A549 treated with AZD2906 at 1 μM for 4 hours (cell line): Measurements from ENCODE around the gene INSR. TPM values are rescaled to one million over a fixed set of nuclear protein-coding genes. Genes with fewer than 3 reads are reported as not detected.

Experiments used
- total RNA-seq: library from RNA; stranded (reverse); fragments of 200-300 nt; extraction: Qiagen RNA extraction; gene quantifications from 5 replicates; pipeline ENCODE4 v1.2.3, GENCODE V29; 2022

Gene INSR
- total RNA-seq = 2.3 to 4.1 TPM (median 3.5 TPM) in 5 replicates

DNA sequence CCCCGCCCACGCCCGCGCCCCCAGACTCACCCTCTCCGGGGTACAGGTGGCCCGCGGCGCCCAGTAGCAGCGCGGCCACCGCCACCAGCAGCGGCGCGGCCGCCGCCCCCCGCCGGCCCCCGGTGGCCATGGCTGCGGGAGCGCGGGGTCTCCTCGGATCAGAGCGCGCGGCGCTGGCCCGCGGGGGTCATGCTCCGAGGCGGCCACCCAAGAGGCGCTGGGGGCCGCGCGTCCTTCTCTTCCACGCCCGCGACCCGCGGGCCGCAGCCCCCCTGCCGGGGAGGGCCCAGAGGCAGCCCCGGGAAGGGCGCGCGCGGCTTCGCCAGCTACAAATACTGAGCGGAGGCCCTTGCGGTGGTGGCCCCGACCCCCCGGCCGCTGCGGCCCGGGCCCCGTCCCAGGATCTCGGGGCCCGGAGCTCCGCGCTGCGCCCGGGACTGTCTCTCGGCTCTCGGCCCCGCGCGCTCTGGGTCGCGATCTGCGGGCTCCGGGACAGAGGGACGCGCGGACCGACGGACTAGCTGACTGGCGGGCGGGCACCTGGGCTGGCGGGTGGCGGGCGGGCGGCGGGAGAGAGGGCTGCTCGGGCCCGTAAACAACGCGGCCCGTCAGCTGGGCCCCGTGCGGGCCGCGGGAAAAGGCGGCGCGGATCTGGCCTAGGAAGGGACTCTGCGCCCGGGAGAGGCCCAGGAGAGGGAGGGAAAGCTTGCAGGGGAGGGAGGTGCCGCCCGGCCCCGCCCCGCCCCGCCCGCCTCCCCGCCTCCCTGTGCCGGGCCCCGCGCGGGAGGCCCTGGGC lies at the start of gene INSR:
TSS of gene INSR (minus strand) at position 653 of the 796 bp plus-strand sequence. CDS start at position 130, 523 bp downstream.

DNA sequence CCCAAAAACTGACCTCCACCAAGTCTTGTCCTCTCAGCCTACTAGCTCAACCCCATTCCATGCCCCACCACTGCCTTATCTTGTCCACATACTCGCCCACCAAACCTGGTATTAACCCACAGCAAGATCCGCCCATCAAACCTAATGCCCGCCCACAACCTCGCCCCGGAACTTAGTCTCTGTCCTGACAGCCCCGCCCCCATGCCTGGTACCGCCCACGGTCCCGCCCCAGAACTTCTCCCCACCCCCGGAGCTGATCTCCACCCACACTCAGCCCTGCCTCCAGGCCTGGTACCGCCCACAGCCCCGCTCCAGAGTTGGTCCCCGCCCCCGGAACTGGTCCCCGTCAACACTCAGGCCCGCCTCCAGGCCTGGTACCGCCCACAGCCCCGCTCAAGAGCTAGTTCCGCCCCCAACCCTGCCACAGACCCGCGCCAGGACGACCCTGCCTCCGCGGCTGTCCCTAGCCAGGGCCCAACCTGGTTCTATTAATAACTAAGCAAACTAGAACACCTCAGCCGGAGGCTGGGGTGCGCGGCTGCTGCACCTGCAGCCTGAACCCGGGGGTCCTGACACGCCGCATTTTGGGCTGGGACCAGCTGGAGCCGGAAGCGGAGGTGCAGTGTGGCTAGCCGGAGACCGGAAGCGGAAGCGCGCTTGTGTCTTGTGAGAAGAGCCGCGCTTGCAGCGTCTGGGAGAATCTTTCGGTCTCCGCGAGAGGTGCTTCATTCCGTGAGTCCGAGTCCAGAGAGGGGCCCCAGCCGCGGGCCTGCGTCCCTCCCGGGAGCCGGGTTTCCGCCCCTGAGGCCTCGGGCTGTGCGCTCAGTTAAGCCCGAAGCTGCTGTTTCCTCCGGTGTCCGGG lies 224.9 kb downstream of the INSR start, which contains the start of gene ZNF557:
TSS of gene ZNF557 (plus strand) at position 662 of the 862 bp plus-strand sequence. CDS start 5,372 bp downstream, outside the sequence.

Other genes starting within 250 kb of the INSR start
- gene MBD3L2, start 245.1 kb downstream of the INSR start, total RNA-seq = not detected in 5 replicates
- gene MBD3L3, start 235.7 kb downstream of the INSR start, total RNA-seq = not detected in 5 replicates
- 2.4 to 2.9 TPM (median 2.8 TPM) in 5 replicates for gene ZNF557, start 224.7 kb downstream of the INSR start, total RNA-seq
- gene ARHGEF18, start 54.5 kb upstream of the INSR start, total RNA-seq = 60.4 to 71.5 TPM (median 67.9 TPM) in 5 replicates
- gene PEX11G, start 194.6 kb upstream of the INSR start, total RNA-seq = 2.0 to 2.4 TPM (median 2.1 TPM) in 5 replicates
- gene ZNF358, start 221.7 kb upstream of the INSR start, total RNA-seq = 16.8 to 19.5 TPM (median 18.6 TPM) in 5 replicates
- 7.4 to 13.1 TPM (median 11.5 TPM) in 5 replicates for gene MCOLN1, start 228.2 kb upstream of the INSR start, total RNA-seq
- 28.0 to 34.4 TPM (median 33.8 TPM) in 5 replicates for gene PNPLA6, start 241.3 kb upstream of the INSR start, total RNA-seq